ENCODE results near the gene GASK1B.
A peak's percentile ranks its signal among the peaks of the same experiment; 100 is the strongest.

Gene GASK1B

GRCh38 chr4:158176108-158176507, 3.3 kb upstream of the GASK1B start:
- no peak for TF ChIP-seq CTCF (IDR thresholded peaks at IDR 0.05; ENCODE audit: control insufficient read depth, extremely low read depth, insufficient read depth)
- no peak overlapping the region for H3K4me3 ChIP-seq (ENCODE audit: low read depth, low read length)
- no peak for DNase-seq (ENCODE audit: low read depth)

- peak overlapping the region; percentile 63 for H3K4me3 ChIP-seq (ENCODE audit: low read depth, low read length)
- peak; percentile 72 for DNase-seq (ENCODE audit: low read depth)
- peak; percentile 52 for TF ChIP-seq CTCF (IDR thresholded peaks at IDR 0.05; ENCODE audit: control insufficient read depth, extremely low read depth, insufficient read depth)
Observed at GRCh38 chr4:158170691-158171561, 1.9 kb downstream of the GASK1B start.

GRCh38 chr4:158169931-158170690, 2.7 kb downstream of the GASK1B start:
- TF ChIP-seq CTCF (IDR thresholded peaks at IDR 0.05; ENCODE audit: control insufficient read depth, extremely low read depth, insufficient read depth), result no peak
- H3K4me3 ChIP-seq (ENCODE audit: low read depth, low read length), result peak overlapping the region; percentile 63
- no peak for DNase-seq (ENCODE audit: low read depth)

GRCh38 chr4:158169506-158169905, 3.3 kb downstream of the GASK1B start:
- DNase-seq (ENCODE audit: low read depth), result no peak
- TF ChIP-seq CTCF (IDR thresholded peaks at IDR 0.05; ENCODE audit: control insufficient read depth, extremely low read depth, insufficient read depth), result no peak
- peak overlapping the region; percentile 63 for H3K4me3 ChIP-seq (ENCODE audit: low read depth, low read length)

- peak overlapping the region; percentile 63 for H3K4me3 ChIP-seq (ENCODE audit: low read depth, low read length)
- TF ChIP-seq CTCF (IDR thresholded peaks at IDR 0.05; ENCODE audit: control insufficient read depth, extremely low read depth, insufficient read depth), result no peak
- DNase-seq (ENCODE audit: low read depth), result no peak
Observed at GRCh38 chr4:158168606-158169005, 4.2 kb downstream of the GASK1B start.

GRCh38 chr4:158166701-158167100, 6.1 kb downstream of the GASK1B start:
- H3K4me3 ChIP-seq (ENCODE audit: low read depth, low read length), result no peak overlapping the region
- no peak for DNase-seq (ENCODE audit: low read depth)
- no peak for TF ChIP-seq CTCF (IDR thresholded peaks at IDR 0.05; ENCODE audit: control insufficient read depth, extremely low read depth, insufficient read depth)
